Left ventricle myocardium inferior (tissue), 1 donor: ENCODE data around the gene P2RX4. TPM values are rescaled to one million over a fixed set of nuclear protein-coding genes. Genes with fewer than 3 reads are reported as not detected.

Experiments
- DNase-seq: peaks from one replicate; pipeline ENCODE4 v3.0.0-alpha.2; 2020
- H3K27ac ChIP-seq: fragments of 200-600 bp; replicated peaks from 2 replicates; pipeline ENCODE4 v1.8.0; 2021
- H3K27me3 ChIP-seq: fragments of 200-600 bp; 2 replicates; pipeline ENCODE4 v1.8.0; 2021; ENCODE audit warnings: low read depth
- H3K36me3 ChIP-seq: fragments of 200-600 bp; 2 replicates; pipeline ENCODE4 v1.8.0; 2021
- H3K4me1 ChIP-seq: fragments of 200-600 bp; 2 replicates; pipeline ENCODE4 v1.8.0; 2021
- H3K4me3 ChIP-seq: fragments of 200-600 bp; 2 replicates; pipeline ENCODE4 v1.8.0; 2021; ENCODE audit warnings: mild to moderate bottlenecking, moderate library complexity
- H3K9me3 ChIP-seq: fragments of 200-600 bp; replicated peaks from 2 replicates; pipeline ENCODE4 v1.8.0; 2021
- intact Hi-C: fragments of 100-400 bp; cut with micrococcal nuclease; formaldehyde crosslinking; loops from one replicate; pipeline ENCODE4 v1.11.0; 2022
- total RNA-seq: library from RNA; stranded (reverse); fragmentation: NEBNext Ultra II Directional; extraction: Animal tissue kit (Norgen Biotek cat#: 25700); gene quantifications from one replicate; pipeline ENCODE4 v1.2.1, GENCODE V29; 2021
- TF ChIP-seq, protein P1 (sequence below): fragments of 200-600 bp; IDR thresholded peaks from 2 replicates; pipeline ENCODE4 v1.8.0; 2021; ENCODE audit warnings: antibody characterized with exemption, mild to moderate bottlenecking, borderline replicate concordance
- donor health status: DM: no; HTN: yes; CAD: no; lungs with severe emphysema.

Gene P2RX4
- total RNA-seq, 1 donor from 2014 or later = 4.7 TPM

DNA sequence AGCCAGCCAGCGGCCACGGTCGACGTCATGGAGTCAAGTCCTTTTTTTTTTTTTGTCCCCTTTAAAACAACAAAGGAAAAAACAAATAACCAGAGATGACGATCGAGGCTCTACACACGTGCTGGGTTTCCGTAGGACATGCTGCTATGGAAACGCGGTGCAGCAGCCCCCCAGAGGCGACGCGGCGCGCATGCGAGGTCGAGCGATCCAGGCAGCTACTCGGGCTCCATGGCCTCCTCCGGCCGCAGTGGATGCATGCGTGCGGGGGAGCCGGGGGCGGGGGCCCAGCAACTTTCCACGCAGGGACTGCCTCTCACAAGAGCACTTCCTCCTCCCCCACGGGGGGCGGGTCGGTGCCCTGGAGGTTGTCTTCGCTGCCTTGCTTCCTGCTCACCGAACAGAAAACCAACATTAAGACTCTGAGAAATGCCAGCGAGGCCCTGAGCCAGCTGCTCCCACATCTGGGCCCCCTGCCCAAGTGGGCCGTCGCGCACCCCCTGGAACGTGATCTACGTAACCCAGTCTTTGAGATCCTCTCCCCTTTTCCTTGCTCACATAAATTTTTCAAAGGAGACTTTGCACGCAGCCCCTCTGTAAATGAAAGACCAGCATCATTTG is 30.7 kb downstream of the P2RX4 start:
- no peaks in the 10 kb centered on the region for H3K27me3 ChIP-seq
- H3K9me3 ChIP-seq = no peaks in the 10 kb centered on the region
- peak overlapping the region; percentile 60 for H3K27ac ChIP-seq
- DNase-seq = peak; percentile 79
- TF ChIP-seq, protein P1, sequence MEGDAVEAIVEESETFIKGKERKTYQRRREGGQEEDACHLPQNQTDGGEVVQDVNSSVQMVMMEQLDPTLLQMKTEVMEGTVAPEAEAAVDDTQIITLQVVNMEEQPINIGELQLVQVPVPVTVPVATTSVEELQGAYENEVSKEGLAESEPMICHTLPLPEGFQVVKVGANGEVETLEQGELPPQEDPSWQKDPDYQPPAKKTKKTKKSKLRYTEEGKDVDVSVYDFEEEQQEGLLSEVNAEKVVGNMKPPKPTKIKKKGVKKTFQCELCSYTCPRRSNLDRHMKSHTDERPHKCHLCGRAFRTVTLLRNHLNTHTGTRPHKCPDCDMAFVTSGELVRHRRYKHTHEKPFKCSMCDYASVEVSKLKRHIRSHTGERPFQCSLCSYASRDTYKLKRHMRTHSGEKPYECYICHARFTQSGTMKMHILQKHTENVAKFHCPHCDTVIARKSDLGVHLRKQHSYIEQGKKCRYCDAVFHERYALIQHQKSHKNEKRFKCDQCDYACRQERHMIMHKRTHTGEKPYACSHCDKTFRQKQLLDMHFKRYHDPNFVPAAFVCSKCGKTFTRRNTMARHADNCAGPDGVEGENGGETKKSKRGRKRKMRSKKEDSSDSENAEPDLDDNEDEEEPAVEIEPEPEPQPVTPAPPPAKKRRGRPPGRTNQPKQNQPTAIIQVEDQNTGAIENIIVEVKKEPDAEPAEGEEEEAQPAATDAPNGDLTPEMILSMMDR = no peak
- H3K36me3 ChIP-seq = peaks cover 53% of the 10 kb centered on the region
- intact Hi-C loops = no loop called here
- peak overlapping the region; percentile 49 for H3K4me3 ChIP-seq
- peaks cover 17% of the 10 kb centered on the region for H3K4me1 ChIP-seq

DNA sequence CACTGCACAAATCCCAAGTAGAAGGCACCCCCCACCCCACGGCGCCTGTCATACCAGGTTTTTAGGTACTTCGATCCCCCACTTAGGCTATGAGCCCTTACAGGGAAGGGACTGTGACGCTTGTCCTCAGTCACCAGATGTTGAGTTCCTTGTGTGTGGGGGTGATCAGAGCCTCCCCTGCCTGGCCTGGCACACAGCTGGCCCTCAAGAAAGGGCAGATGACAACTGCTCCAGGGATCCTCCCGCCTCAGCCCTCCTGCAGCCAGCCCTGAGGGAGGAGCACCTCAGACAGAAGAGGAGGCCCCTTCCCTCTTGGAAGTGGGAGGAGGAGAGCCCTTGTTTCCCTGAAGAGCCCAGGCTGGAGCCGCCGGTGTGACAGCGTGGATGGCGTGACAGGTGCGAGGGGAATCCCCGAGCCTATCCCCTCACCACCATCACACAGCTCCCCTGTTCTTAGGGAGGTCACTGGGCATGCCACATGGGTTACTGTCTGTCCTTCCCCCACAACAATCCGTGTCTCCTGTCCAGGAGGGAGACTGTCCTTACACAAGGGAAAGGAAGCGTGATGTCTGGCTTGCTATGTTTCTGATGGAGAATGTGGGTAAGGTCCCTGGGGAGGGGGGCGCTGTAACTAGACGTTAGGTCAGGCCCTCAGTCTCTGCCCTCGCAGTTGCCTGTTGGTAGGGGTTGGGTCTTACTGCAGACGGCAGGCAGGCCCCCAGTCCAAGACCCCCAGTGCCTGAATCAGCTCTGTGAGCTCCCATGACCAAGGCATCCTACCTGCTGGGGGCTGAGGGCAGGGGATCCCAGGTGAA is 31.4 kb downstream of the P2RX4 start:
- no peak for DNase-seq
- intact Hi-C loops = no loop called here
- TF ChIP-seq, protein P1 = no peak
- peaks cover 45% of the 10 kb centered on the region for H3K36me3 ChIP-seq
- H3K9me3 ChIP-seq = no peaks in the 10 kb centered on the region
- H3K4me3 ChIP-seq = peak overlapping the region; percentile 49
- no peaks in the 10 kb centered on the region for H3K27me3 ChIP-seq
- H3K27ac ChIP-seq = peak overlapping the region; percentile 60
- peaks cover 17% of the 10 kb centered on the region for H3K4me1 ChIP-seq

DNA sequence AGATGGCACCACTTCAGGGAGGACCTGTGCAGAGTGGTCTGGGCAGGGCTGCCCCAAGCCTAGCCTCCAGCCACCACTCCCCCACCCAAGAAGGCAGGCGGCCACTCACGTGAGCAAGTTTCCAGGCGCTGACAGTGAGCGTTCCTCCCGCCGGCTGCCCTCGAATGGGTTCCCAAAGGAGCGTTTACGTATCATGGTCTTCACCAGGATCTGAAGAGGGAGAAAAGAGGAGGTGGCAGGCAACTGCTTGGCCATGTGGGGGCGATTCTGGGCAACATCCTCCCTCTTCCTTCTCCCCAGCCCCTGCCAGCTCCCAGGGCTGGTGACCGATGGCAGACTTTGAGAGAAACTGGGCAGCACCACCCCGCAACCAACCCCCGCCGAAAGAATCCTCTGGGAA is 35.1 kb downstream of the P2RX4 start:
- DNase-seq = no peak
- Histone ChIP-seq H3K9me3 (no peaks in the 10 kb centered on the region), H3K4me3 (no peak overlapping the region), H3K27ac (no peak overlapping the region), H3K27me3 (no peaks in the 10 kb centered on the region), H3K36me3 (peaks cover 61% of the 10 kb centered on the region), H3K4me1 (peaks cover 15% of the 10 kb centered on the region)
- intact Hi-C loops = no loop called here
- TF ChIP-seq, protein P1 = no peak

DNA sequence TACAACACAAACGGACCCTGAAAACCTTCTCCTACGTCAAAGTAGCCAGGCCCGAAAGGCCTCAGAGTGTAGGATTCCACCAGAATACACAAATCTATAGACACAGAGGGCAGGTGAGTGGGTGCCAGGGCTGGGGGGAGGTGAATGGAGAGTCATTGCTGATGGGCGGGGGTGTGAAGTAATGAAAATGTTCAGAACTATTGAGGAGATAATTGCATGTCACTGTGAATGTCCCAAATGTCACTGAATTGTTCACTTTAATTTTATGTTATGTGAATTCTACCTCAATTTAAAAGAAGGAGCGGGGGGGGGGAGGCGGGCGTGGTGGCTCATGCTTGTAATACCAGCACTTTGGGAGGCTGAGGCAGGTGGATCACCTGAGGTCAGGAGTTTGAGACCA is 36.0 kb downstream of the P2RX4 start:
- no peak overlapping the region for H3K4me3 ChIP-seq
- no peak for DNase-seq
- TF ChIP-seq, protein P1 = no peak
- H3K4me1 ChIP-seq = peaks cover 6% of the 10 kb centered on the region
- H3K27me3 ChIP-seq = no peaks in the 10 kb centered on the region
- H3K36me3 ChIP-seq = peaks cover 64% of the 10 kb centered on the region
- no peaks in the 10 kb centered on the region for H3K9me3 ChIP-seq
- H3K27ac ChIP-seq = no peak overlapping the region
- intact Hi-C loops = no loop called here

DNA sequence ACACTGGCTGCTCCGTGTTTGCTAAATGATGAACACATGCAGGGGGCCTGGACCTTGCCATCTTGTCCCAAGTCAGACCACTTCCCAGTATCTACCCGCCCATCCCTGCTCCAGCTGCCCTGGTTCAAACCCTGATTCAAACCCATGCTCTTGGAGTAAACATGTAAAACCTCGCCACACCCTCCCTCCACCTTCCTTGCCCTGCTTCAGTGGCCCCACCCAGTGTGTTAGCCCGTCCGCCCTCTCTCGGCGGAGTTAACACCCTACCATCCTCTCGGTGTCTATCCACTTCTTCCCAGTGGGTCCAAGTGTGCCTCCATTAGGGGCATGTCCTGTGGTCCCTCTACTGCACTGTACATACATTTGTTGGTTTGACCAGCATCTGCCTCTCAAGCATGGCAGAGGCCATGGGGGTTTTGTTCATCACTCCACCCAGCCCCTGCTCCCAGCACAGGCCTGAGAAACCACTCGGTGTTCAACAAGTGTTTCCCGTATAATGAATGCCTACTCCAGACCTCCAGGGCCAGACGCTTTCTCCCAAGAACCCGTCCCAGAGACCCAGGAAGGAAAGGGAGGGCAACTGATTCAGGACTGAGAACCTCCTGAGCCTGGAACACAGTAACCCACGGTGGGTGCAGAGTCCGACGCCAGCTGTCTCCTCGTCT is 37.1 kb downstream of the P2RX4 start:
- Histone ChIP-seq H3K36me3 (peaks cover 73% of the 10 kb centered on the region), H3K9me3 (no peaks in the 10 kb centered on the region), H3K27ac (no peak overlapping the region), H3K27me3 (no peaks in the 10 kb centered on the region), H3K4me1 (no peaks in the 10 kb centered on the region), H3K4me3 (no peak overlapping the region)
- TF ChIP-seq, protein P1 = no peak
- no peak for DNase-seq
- intact Hi-C loops = no loop called here
